ENCODE measurements around the gene P2RX4. TPM values are rescaled to one million over a fixed set of nuclear protein-coding genes. Genes with fewer than 3 reads are reported as not detected.
"Not testable (repeated sequence)": the region's sequence is repeated elsewhere in the genome, so short reads cannot be mapped to it uniquely, and the experiment has no call there.

The P2RX4 gene
- total RNA-seq, 6 donors from 2014 or later, result 62.7 to 98.5 (median 79.5) TPM

- WGBS, 2 donors, result 64 to 91% methylated on average over 3 of the region's 3 CpGs
- Histone ChIP-seq H3K27ac (peak overlapping the region in 2 of 4 donors; percentile 36 to 67), H3K9me3 (no peaks in the 10 kb centered on the region)
Observed at GRCh38 chr12:121191151-121191550, 18.8 kb upstream of the P2RX4 start.

GRCh38 chr12:121196902-121197301, 13.0 kb upstream of the P2RX4 start:
- H3K4me1 ChIP-seq, result no peaks in the 10 kb centered on the region
- ATAC-seq (ENCODE audit: low FRiP score in 2 of 2) (peak in 1 of 2 donors; percentile 84), DNase-seq (peak in 1 of 2 donors; percentile 55)
- H3K27ac ChIP-seq, result peak overlapping the region in 2 of 4 donors; percentile 46 to 50
- TF ChIP-seq POLR2A (IDR thresholded peaks at IDR 0.05) (no peak), EP300 (IDR thresholded peaks at IDR 0.05) (peak in 1 of 4 donors; percentile 27), CTCF (IDR thresholded peaks at IDR 0.05) (no peak), POLR2AphosphoS5 (IDR thresholded peaks at IDR 0.05) (peak in 1 of 2 donors; percentile 48)
- H3K9me3 ChIP-seq, result no peaks in the 10 kb centered on the region
- WGBS, 2 donors, result 41 to 54% methylated on average over 6 of the region's 6 CpGs
- no peaks in the 10 kb centered on the region for H3K36me3 ChIP-seq
- H3K4me3 ChIP-seq, result no peak overlapping the region
- no peaks in the 10 kb centered on the region for H3K27me3 ChIP-seq

More at GRCh38 chr12:121191151-121191550, 18.8 kb upstream of the P2RX4 start:
- no peaks in the 10 kb centered on the region for H3K27me3 ChIP-seq
- TF ChIP-seq POLR2AphosphoS5 (IDR thresholded peaks at IDR 0.05), result no peak
- TF ChIP-seq EP300 (IDR thresholded peaks at IDR 0.05), result no peak
- no peak for TF ChIP-seq POLR2A (IDR thresholded peaks at IDR 0.05)
- no peak for TF ChIP-seq CTCF (IDR thresholded peaks at IDR 0.05)
- DNase-seq (no peak), ATAC-seq (ENCODE audit: low FRiP score in 2 of 2) (no peak)
- H3K36me3 ChIP-seq, result no peaks in the 10 kb centered on the region
- H3K4me1 ChIP-seq, result peaks cover 0 to 12% (median 3%) of the 10 kb centered on the region in 4 donors
- H3K4me3 ChIP-seq, result no peak overlapping the region

- H3K4me3 ChIP-seq, result no peak overlapping the region
- 78 to 84% methylated on average over 7 of the region's 7 CpGs for WGBS, 2 donors
- H3K9me3 ChIP-seq, result no peaks in the 10 kb centered on the region
- H3K4me1 ChIP-seq, result no peaks in the 10 kb centered on the region
- no peak for TF ChIP-seq CTCF (IDR thresholded peaks at IDR 0.05)
- no peak for TF ChIP-seq POLR2AphosphoS5 (IDR thresholded peaks at IDR 0.05)
- no peak for TF ChIP-seq EP300 (IDR thresholded peaks at IDR 0.05)
- TF ChIP-seq POLR2A (IDR thresholded peaks at IDR 0.05), result no peak
- H3K36me3 ChIP-seq, result no peaks in the 10 kb centered on the region
- H3K27me3 ChIP-seq, result no peaks in the 10 kb centered on the region
- no peak for ATAC-seq (ENCODE audit: low FRiP score in 2 of 2)
- H3K27ac ChIP-seq, result no peak overlapping the region
- DNase-seq, result no peak
Observed at GRCh38 chr12:121198949-121199348, 11.0 kb upstream of the P2RX4 start.

GRCh38 chr12:121201140-121201539, 8.8 kb upstream of the P2RX4 start:
- not testable (repeated sequence) for ATAC-seq (ENCODE audit: low FRiP score in 2 of 2); H3K36me3 ChIP-seq; H3K9me3 ChIP-seq; H3K4me3 ChIP-seq; H3K27me3 ChIP-seq; H3K27ac ChIP-seq; H3K4me1 ChIP-seq; DNase-seq
- WGBS, 2 donors, result 92 to 93% methylated on average over 6 of the region's 6 CpGs

GRCh38 chr12:121202407-121203355, 7.2 kb upstream of the P2RX4 start:
- peaks cover 0 to 6% (median 0%) of the 10 kb centered on the region in 4 donors for H3K4me1 ChIP-seq
- no peaks in the 10 kb centered on the region for H3K36me3 ChIP-seq
- no peaks in the 10 kb centered on the region for H3K9me3 ChIP-seq
- ATAC-seq (ENCODE audit: low FRiP score in 2 of 2), result no peak
- H3K27ac ChIP-seq, result no peak overlapping the region
- no peak for DNase-seq
- WGBS, 2 donors, result 71% methylated on average over 14 of the region's 14 CpGs
- TF ChIP-seq CTCF (IDR thresholded peaks at IDR 0.05) (no peak), POLR2AphosphoS5 (IDR thresholded peaks at IDR 0.05) (no peak), EP300 (IDR thresholded peaks at IDR 0.05) (no peak), POLR2A (IDR thresholded peaks at IDR 0.05) (no peak)
- no peaks in the 10 kb centered on the region for H3K27me3 ChIP-seq
- no peak overlapping the region for H3K4me3 ChIP-seq

Data from upper lobe of left lung (tissue), 6 donors.